ENCODE data around the gene FCMR.

DNA sequence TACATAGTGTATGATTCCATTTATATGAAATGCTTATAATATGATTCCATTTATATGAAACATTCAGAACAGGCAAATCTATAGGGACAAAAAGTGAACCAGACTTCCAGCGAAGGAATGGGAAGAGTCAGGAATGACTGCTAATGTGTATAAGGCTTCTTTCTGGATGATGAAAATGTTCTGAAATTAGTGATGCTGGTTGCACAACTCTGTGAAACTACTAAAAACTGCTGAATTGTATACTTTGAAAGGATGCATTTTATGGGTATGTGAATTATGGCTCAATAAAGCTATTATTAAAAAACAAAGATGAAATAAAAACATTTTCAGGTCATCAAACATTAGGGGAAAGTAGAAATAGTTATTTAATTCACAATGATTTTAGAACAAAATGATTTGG, 38.6 kb downstream of the FCMR start:
- TF ChIP-seq, protein P1, sequence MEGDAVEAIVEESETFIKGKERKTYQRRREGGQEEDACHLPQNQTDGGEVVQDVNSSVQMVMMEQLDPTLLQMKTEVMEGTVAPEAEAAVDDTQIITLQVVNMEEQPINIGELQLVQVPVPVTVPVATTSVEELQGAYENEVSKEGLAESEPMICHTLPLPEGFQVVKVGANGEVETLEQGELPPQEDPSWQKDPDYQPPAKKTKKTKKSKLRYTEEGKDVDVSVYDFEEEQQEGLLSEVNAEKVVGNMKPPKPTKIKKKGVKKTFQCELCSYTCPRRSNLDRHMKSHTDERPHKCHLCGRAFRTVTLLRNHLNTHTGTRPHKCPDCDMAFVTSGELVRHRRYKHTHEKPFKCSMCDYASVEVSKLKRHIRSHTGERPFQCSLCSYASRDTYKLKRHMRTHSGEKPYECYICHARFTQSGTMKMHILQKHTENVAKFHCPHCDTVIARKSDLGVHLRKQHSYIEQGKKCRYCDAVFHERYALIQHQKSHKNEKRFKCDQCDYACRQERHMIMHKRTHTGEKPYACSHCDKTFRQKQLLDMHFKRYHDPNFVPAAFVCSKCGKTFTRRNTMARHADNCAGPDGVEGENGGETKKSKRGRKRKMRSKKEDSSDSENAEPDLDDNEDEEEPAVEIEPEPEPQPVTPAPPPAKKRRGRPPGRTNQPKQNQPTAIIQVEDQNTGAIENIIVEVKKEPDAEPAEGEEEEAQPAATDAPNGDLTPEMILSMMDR (IDR thresholded peaks at IDR 0.05; ENCODE audit: borderline replicate concordance, extremely low read depth, low read length, poor library complexity, severe bottlenecking): no peak
- TF ChIP-seq EZH2 (IDR thresholded peaks at IDR 0.05; ENCODE audit: borderline replicate concordance, low read depth, low read length, severe bottlenecking): no peak

All from DND-41 (cell line).